B cell (primary cell): ENCODE results near the gene CES4A. TPM values are rescaled to one million over a fixed set of nuclear protein-coding genes. Genes with fewer than 3 reads are reported as not detected.
"Not testable (repeated sequence)": the region's sequence is repeated elsewhere in the genome, so short reads cannot be mapped to it uniquely, and the experiment has no call there.

Experiments
- ATAC-seq: fragments of 200-7000 bp; cut with Tn5 transposase; one replicate; pipeline ENCODE4 v1.10.0; 2021; ENCODE audit warnings: low read depth, mild to moderate bottlenecking, moderate number of reproducible peaks, moderate library complexity
- CTCF ChIA-PET: fragments of 350-600 bp; sonication (Branson Sonifier 250); formaldehyde crosslinking; loops from one replicate; lab custom pipeline; 2021; ENCODE audit warnings: antibody characterized with exemption, inconsistent platforms; lab: Charles Lee
- POLR2A ChIA-PET: fragments of 350-600 bp; sonication (Branson Sonifier 250); formaldehyde crosslinking; loops from one replicate; lab custom pipeline; 2021; ENCODE audit warnings: antibody characterized with exemption; lab: Charles Lee
- DNase-seq: peaks from one replicate; pipeline ENCODE4 v3.0.0; 2013
- H2AFZ ChIP-seq: 2 replicates; pipeline ENCODE4 v1.6.1; 2012; ENCODE audit warnings: mild to moderate bottlenecking, low read depth, low read length; ENCODE audit not compliant: insufficient read depth, poor library complexity, severe bottlenecking
- H3K27ac ChIP-seq, 2 donors: 1 replicate in 1 of 2; 2 replicates in 1 of 2; pipeline ENCODE4 v1.5.1; 2012 to 2013; ENCODE audit warnings: low read length in 2 of 2, mild to moderate bottlenecking in 2 of 2, moderate library complexity in 1 of 2
- H3K27me3 ChIP-seq, 4 experiments: fragments of 200-600 bp in 1 of 4; sonication (generic) in 1 of 4; replicated peaks in 1 of 4; 1 replicate in 2 of 4; 2 replicates in 2 of 4; pipeline versions ENCODE4 v1.6.1 to v1.7.0; 2013 to 2016; ENCODE audit warnings: low read length in 3 of 4, mild to moderate bottlenecking in 2 of 4, mixed read lengths in 1 of 4, moderate library complexity in 1 of 4; ENCODE audit not compliant: insufficient read depth in 4 of 4, control insufficient read depth in 3 of 4; ENCODE audit errors: control extremely low read depth in 1 of 4
- H3K36me3 ChIP-seq, 2 experiments: replicated peaks in 1 of 2; 1 replicate in 1 of 2; 2 replicates in 1 of 2; pipeline versions ENCODE4 v1.6.1 to v1.7.1; 2013; ENCODE audit warnings: low read length in 1 of 2; ENCODE audit not compliant: insufficient read depth in 2 of 2, control insufficient read depth in 1 of 2; ENCODE audit errors: control extremely low read depth in 1 of 2, extremely low read depth in 1 of 2
- H3K4me1 ChIP-seq, 2 donors: fragments of 200-600 bp in 1 of 2; sonication (generic) in 1 of 2; 1 replicate in 1 of 2; 2 replicates in 1 of 2; pipeline versions ENCODE4 v1.5.1 to v1.6.1; 2013 to 2017; ENCODE audit warnings: low read length in 2 of 2; ENCODE audit not compliant: control insufficient read depth in 2 of 2, insufficient read depth in 2 of 2
- H3K4me2 ChIP-seq: replicated peaks from 2 replicates; pipeline ENCODE3; 2012; ENCODE audit warnings: mild to moderate bottlenecking, low read depth, low read length; ENCODE audit not compliant: poor library complexity, severe bottlenecking
- H3K4me3 ChIP-seq, 5 experiments: fragments of 200-600 bp in 1 of 5; sonication (generic) in 1 of 5; 1 replicate in 3 of 5; 2 replicates in 2 of 5; pipeline versions ENCODE4 v1.5.1 to v1.7.0; 2011 to 2016; ENCODE audit warnings: low read length in 4 of 5, mild to moderate bottlenecking in 4 of 5, low read depth in 2 of 5, control low read depth in 1 of 5, moderate library complexity in 1 of 5; ENCODE audit not compliant: insufficient read depth in 1 of 5; ENCODE audit errors: control extremely low read depth in 1 of 5, extremely low read depth in 1 of 5
- H3K79me2 ChIP-seq: fragments of 200-600 bp; sonication (generic); one replicate; pipeline ENCODE4 v1.6.0; 2016; ENCODE audit warnings: low read length; ENCODE audit not compliant: control insufficient read depth, insufficient read depth
- H3K9ac ChIP-seq: fragments of 200-600 bp; sonication (generic); 2 replicates; pipeline ENCODE4 v1.6.1; 2017; ENCODE audit warnings: mild to moderate bottlenecking, low read length, moderate library complexity
- H3K9me3 ChIP-seq, 3 donors: one replicate each; pipeline versions ENCODE4 v1.6.1 to v1.7.1; 2013; ENCODE audit warnings: low read length in 2 of 3; ENCODE audit not compliant: control insufficient read depth in 2 of 3, insufficient read depth in 1 of 3; ENCODE audit errors: control extremely low read depth in 1 of 3
- H4K20me1 ChIP-seq: 2 replicates; pipeline ENCODE4 v1.6.0; 2012; ENCODE audit warnings: mild to moderate bottlenecking, low read length; ENCODE audit not compliant: insufficient read depth, control insufficient read depth, poor library complexity, severe bottlenecking
- H3K27ac Mint-ChIP-seq: one replicate; pipeline ENCODE4 v1.8.0; 2021; ENCODE audit warnings: mixed read lengths
- H3K27me3 Mint-ChIP-seq: one replicate; pipeline ENCODE4 v1.8.0; 2021; ENCODE audit warnings: mixed read lengths
- H3K4me1 Mint-ChIP-seq: one replicate; pipeline ENCODE4 v1.8.0; 2021; ENCODE audit warnings: mixed read lengths
- H3K4me3 Mint-ChIP-seq: one replicate; pipeline ENCODE4 v1.8.0; 2021; ENCODE audit warnings: mixed read lengths
- H3K9me3 Mint-ChIP-seq: one replicate; pipeline ENCODE4 v1.8.0; 2022; ENCODE audit warnings: mixed read lengths; ENCODE audit not compliant: insufficient read depth
- CTCF ChIP-seq: fragments of 200-600 bp; IDR thresholded peaks from one replicate; pipeline ENCODE4 v1.8.0; 2022; ENCODE audit warnings: antibody characterized with exemption, mild to moderate bottlenecking
- EZH2 ChIP-seq: IDR thresholded peaks from 2 replicates; pipeline ENCODE4 v1.6.1; 2012; ENCODE audit warnings: borderline replicate concordance, low read depth, mild to moderate bottlenecking, moderate library complexity, low read length; ENCODE audit not compliant: insufficient read depth, poor library complexity, severe bottlenecking
- WGBS: methylation state at CpG from one replicate; pipeline ENCODE4 v1.1.5; 2013; ENCODE audit warnings: missing lambda C conversion rate; ENCODE audit not compliant: insufficient coverage; 5-methylcytosine and 5-hydroxymethylcytosine counted together
- intact Hi-C: fragments of 100-400 bp; cut with micrococcal nuclease; formaldehyde crosslinking; loops from one replicate; pipeline ENCODE4 v1.10.0; 2022
- polyA plus RNA-seq: library from polyadenylated mRNA; depleted of rRNA; stranded (reverse); fragments of >200 nt; gene quantifications from 2 replicates; pipeline ENCODE4 v1.2.3, GENCODE V29; 2012
- total RNA-seq, 2 donors: library from RNA; stranded (reverse); fragments of 120-200 nt in 1 of 2; gene quantifications; 1 replicate in 1 of 2; 2 replicates in 1 of 2; pipeline versions ENCODE4 v1.2.3 to v1.2.4, GENCODE V29; 2013 to 2022

CES4A gene
- total and polyA plus RNA-seq, 2 donors (not counting 1 experiment from before 2014, with no cell fraction given) = 8.4 to 17.3 TPM

- Mint-ChIP-seq H3K4me3 (no peak overlapping the region), H3K27ac (no peak overlapping the region), H3K4me1 (no peaks in the 10 kb centered on the region), H3K27me3 (peaks cover 52% of the 10 kb centered on the region), H3K9me3 (no peaks in the 10 kb centered on the region)
- no peaks in the 10 kb centered on the region for H3K79me2 ChIP-seq
- H3K4me2 ChIP-seq = no peak overlapping the region
- intact Hi-C loops = loop anchor here (1.0 to 2.0 kb wide), 3 partner anchors 59 to 231 kb away; no protein-coding TSS in a partner anchor
- H2AFZ ChIP-seq = no peak overlapping the region
- TF ChIP-seq EZH2 (no peak), CTCF (peak; percentile 86)
- POLR2A ChIA-PET = interaction anchor here (0.6 to 0.7 kb wide), 3 partner anchors 60 to 544 kb away, joined by 3 read pairs; no protein-coding TSS in a partner anchor
- no peak overlapping the region for H3K4me3 ChIP-seq
- no peaks in the 10 kb centered on the region for H3K9me3 ChIP-seq
- H3K27me3 ChIP-seq = peaks cover 0 to 22% (median 13%) of the 10 kb centered on the region in 4 experiments
- no peaks in the 10 kb centered on the region for H3K36me3 ChIP-seq
- H3K4me1 ChIP-seq = peaks cover 0 to 4% of the 10 kb centered on the region in 2 donors
- no peak overlapping the region for H3K9ac ChIP-seq
- H4K20me1 ChIP-seq = no peaks in the 10 kb centered on the region
- no peak overlapping the region for H3K27ac ChIP-seq
- DNase-seq = peak; percentile 77
- CTCF ChIA-PET = interaction anchor here (0.6 to 1.7 kb wide), 11 partner anchors 11 to 1431 kb away, joined by 3 to 14 read pairs (median 4); no protein-coding TSS in a partner anchor
- WGBS = 18% methylated on average over 4 of the region's 8 CpGs
- peak; percentile 82 for ATAC-seq
Observed at GRCh38 chr16:66954097-66954659, 34.2 kb upstream of the CES4A start.

DNA sequence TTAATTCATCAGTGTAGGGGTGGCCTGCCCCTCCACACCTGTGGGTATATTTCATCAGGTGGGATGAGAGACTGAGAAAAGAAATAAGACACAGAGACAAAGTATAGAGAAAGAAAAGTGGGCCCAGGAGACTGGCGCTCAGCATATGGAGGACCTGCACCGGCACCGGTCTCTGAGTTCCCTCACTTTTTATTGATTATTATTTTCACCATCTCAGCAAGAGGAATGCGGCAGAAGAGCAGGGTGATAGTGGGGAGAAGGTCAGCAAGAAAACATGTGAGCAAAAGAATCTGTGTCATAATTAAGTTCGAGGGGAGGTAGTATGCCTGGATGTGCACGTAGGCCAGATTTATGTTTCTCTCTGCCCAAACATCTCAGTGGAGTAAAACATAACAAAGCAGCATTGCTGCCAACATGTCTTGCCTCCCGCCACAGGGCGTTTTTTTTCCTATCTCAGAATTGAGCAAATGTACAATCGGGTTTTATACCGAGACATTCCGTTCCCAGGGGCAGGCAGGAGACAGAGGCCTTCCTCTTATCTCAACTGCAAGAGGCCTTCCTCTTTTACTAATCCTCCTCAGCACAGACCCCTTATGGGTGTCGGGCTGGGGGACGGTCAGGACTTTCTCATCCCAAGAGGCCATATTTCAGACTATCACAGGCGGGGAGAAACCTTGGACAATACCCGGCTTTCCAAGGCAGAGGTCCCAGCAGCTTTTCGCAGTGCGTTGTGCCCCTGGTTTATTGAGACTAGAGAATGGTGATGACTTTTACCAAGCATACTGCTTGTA is 32.8 kb upstream of the CES4A start:
- H3K4me2 ChIP-seq, H3K4me3 ChIP-seq, H3K9ac ChIP-seq, H3K4me1 Mint-ChIP-seq, H4K20me1 ChIP-seq, H3K4me1 ChIP-seq, ATAC-seq, POLR2A ChIA-PET, H3K27me3 ChIP-seq, H3K27ac ChIP-seq, H3K4me3 Mint-ChIP-seq, H3K79me2 ChIP-seq, DNase-seq, H3K9me3 Mint-ChIP-seq, H3K27ac Mint-ChIP-seq, H3K36me3 ChIP-seq, H2AFZ ChIP-seq, H3K9me3 ChIP-seq: not testable (repeated sequence)
- CTCF ChIA-PET = interaction anchor here (0.7 to 1.1 kb wide), 3 partner anchors 8 to 519 kb away, joined by 3 to 4 read pairs (median 3); no protein-coding TSS in a partner anchor
- peaks cover 41% of the 10 kb centered on the region for H3K27me3 Mint-ChIP-seq
- intact Hi-C loops = loop anchor here (2.0 kb wide), 1 partner anchor 199 kb away; no protein-coding TSS in a partner anchor
- 83% methylated on average over 8 of the region's 17 CpGs for WGBS

DNA sequence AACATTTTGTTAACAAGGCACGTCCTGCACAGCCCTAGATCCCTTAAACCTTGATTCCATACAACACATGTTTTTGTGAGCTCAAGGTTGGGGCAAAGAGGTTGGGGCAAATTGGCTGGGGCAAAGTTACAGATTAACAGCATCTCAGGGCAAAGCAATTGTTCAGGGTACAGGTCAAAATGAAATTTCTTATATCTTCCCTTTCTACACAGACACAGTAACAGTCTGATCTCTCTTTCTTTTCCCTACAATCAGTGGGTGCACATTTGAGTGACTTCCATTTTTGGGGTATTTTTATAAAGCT is 32.3 kb upstream of the CES4A start:
- ATAC-seq = not testable (repeated sequence)

More for the DNA sequence above, 32.3 kb upstream of the CES4A start:
- H2AFZ ChIP-seq, POLR2A ChIA-PET, DNase-seq, H3K4me1 ChIP-seq, H3K9me3 Mint-ChIP-seq, H3K36me3 ChIP-seq, H3K4me3 ChIP-seq, H3K9ac ChIP-seq, H3K4me2 ChIP-seq, H3K27ac ChIP-seq, H4K20me1 ChIP-seq, H3K4me1 Mint-ChIP-seq, H3K4me3 Mint-ChIP-seq, intact Hi-C loops, H3K9me3 ChIP-seq, H3K79me2 ChIP-seq, H3K27me3 ChIP-seq, H3K27ac Mint-ChIP-seq: not testable (repeated sequence)
- CTCF ChIA-PET = interaction anchor here (0.7 to 1.5 kb wide), 6 partner anchors 8 to 519 kb away, joined by 3 to 4 read pairs (median 4); partner anchors contain the start of gene CIAO2B
- peaks cover 41% of the 10 kb centered on the region for H3K27me3 Mint-ChIP-seq
- WGBS = no CpG with 5 or more reads among the region's 1 CpG
